ENCODE measurements around the gene NOTCH2. TPM values are rescaled to one million over a fixed set of nuclear protein-coding genes. Genes with fewer than 3 reads are reported as not detected.

The NOTCH2 gene
- total RNA-seq, 1 experiment from 2014 or later: 79.6 TPM

DNA sequence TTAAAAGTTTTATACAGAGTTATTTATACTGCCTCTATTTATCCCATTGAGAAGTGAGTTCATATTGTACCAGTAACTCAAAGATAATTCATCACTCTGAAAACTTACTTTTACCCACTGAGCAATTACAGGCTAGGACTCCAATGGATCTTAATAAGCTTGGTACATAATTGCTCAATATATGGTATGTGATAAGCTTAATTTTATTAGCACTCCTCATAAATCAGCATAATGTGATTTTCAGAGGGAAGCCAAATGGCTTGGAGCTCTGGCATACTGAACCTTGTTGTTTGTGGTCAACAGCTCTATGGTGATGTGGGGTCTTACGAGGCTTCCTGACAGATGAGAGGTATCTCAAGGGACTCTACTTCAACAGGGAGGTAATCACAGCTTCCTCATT, 199.5 kb downstream of the NOTCH2 start:
- BruUV-seq (replicated peaks): no TSS peak
- Mint-ChIP-seq H3K4me1 (ENCODE audit: low read depth, unreplicated experiment) (peaks cover 16% of the 10 kb centered on the region), H3K27ac (ENCODE audit: unreplicated experiment) (no peak overlapping the region), H3K27me3 (ENCODE audit: unreplicated experiment) (no peaks in the 10 kb centered on the region), H3K4me3 (ENCODE audit: low read depth, unreplicated experiment) (no peak overlapping the region), H3K36me3 (ENCODE audit: insufficient read depth, unreplicated experiment) (no peaks in the 10 kb centered on the region), H3K9me3 (ENCODE audit: low read depth, unreplicated experiment) (no peaks in the 10 kb centered on the region)
- CTCF ChIA-PET: interaction anchor here (0.6 to 1.0 kb wide), 2 partner anchors 61 to 79 kb away, joined by 5 to 7 read pairs; no protein-coding TSS in a partner anchor
- TF ChIP-seq CTCF (IDR thresholded peaks at IDR 0.05; ENCODE audit: unreplicated experiment): no peak
- no peak for DNase-seq
- intact Hi-C loops (cut with micrococcal nuclease; ENCODE audit: unreplicated experiment): loop anchor here (5.0 kb wide), 1 partner anchor 128 kb away; no protein-coding TSS in a partner anchor

DNA sequence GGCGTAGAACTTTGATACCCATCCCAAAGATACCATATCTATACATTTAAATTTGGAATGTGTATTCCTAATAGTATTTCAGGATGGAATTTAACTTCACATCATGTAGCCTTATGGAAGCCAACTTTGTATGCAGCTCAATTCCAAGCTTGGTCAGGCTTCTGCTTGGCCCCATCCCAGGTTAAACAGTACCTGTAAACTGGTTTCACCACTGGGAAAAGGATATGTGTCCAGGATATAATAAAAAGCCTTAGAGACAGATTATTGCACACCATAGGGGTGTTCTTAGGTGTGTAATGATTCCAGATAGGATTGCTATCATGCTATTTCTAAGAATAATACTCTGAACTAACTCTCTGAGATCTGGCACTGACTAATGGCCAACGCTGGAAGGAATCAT, 201.3 kb downstream of the NOTCH2 start:
- no peaks in the 10 kb centered on the region for H3K9me3 Mint-ChIP-seq (ENCODE audit: low read depth, unreplicated experiment)
- H3K27ac Mint-ChIP-seq (ENCODE audit: unreplicated experiment): no peak overlapping the region
- TF ChIP-seq CTCF (IDR thresholded peaks at IDR 0.05; ENCODE audit: unreplicated experiment): no peak

DNA sequence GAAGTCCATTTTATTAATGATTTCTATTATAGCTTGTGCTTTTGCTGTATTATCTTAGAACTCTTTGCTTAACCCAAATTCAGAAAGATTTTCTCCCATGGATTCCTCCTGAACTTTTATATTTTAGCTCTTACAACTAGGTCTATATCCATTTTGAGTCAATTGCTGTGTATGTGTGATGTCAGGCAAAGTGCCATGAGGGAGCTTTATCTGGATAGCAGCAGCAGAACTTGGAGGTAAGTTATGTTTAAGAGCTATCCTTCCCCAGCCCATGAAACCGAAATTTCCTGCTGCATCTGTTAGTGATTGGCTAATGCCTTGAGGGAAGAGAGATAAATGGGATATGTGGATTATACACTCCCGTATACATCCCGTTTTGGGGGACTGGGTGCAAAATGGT, 203.0 kb downstream of the NOTCH2 start:
- intact Hi-C loops (cut with micrococcal nuclease; ENCODE audit: unreplicated experiment): loop anchor here (5.0 kb wide), 1 partner anchor 124 kb away; no protein-coding TSS in a partner anchor
- H3K27me3 Mint-ChIP-seq (ENCODE audit: unreplicated experiment): no peaks in the 10 kb centered on the region
- H3K27ac Mint-ChIP-seq (ENCODE audit: unreplicated experiment): no peak overlapping the region
- H3K4me1 Mint-ChIP-seq (ENCODE audit: low read depth, unreplicated experiment): peaks cover 14% of the 10 kb centered on the region
- TF ChIP-seq CTCF (IDR thresholded peaks at IDR 0.05; ENCODE audit: unreplicated experiment): no peak
- no peaks in the 10 kb centered on the region for H3K9me3 Mint-ChIP-seq (ENCODE audit: low read depth, unreplicated experiment)
- no peak for DNase-seq
- CTCF ChIA-PET: interaction anchor here (0.5 kb wide), 1 partner anchor 509 kb away, joined by 3 read pairs; no protein-coding TSS in a partner anchor
- BruUV-seq (replicated peaks): no TSS peak
- H3K36me3 Mint-ChIP-seq (ENCODE audit: insufficient read depth, unreplicated experiment): no peaks in the 10 kb centered on the region
- H3K4me3 Mint-ChIP-seq (ENCODE audit: low read depth, unreplicated experiment): no peak overlapping the region

More for the DNA sequence above, 201.3 kb downstream of the NOTCH2 start:
- no peak for DNase-seq
- Mint-ChIP-seq H3K27me3 (ENCODE audit: unreplicated experiment) (no peaks in the 10 kb centered on the region), H3K36me3 (ENCODE audit: insufficient read depth, unreplicated experiment) (no peaks in the 10 kb centered on the region), H3K4me3 (ENCODE audit: low read depth, unreplicated experiment) (no peak overlapping the region), H3K4me1 (ENCODE audit: low read depth, unreplicated experiment) (peaks cover 16% of the 10 kb centered on the region)
- intact Hi-C loops (cut with micrococcal nuclease; ENCODE audit: unreplicated experiment): loop anchor here (5.0 kb wide), 1 partner anchor 126 kb away; no protein-coding TSS in a partner anchor
- CTCF ChIA-PET: no interaction called here
- BruUV-seq (replicated peaks): no TSS peak

- CTCF ChIA-PET: interaction anchor here (0.5 kb wide), 1 partner anchor 508 kb away, joined by 3 read pairs; no protein-coding TSS in a partner anchor
- H3K27me3 Mint-ChIP-seq (ENCODE audit: unreplicated experiment): no peaks in the 10 kb centered on the region
- no TSS peak for BruUV-seq (replicated peaks)
- DNase-seq: no peak
- no peaks in the 10 kb centered on the region for H3K36me3 Mint-ChIP-seq (ENCODE audit: insufficient read depth, unreplicated experiment)
- H3K4me3 Mint-ChIP-seq (ENCODE audit: low read depth, unreplicated experiment): no peak overlapping the region
- TF ChIP-seq CTCF (IDR thresholded peaks at IDR 0.05; ENCODE audit: unreplicated experiment): no peak
- intact Hi-C loops (cut with micrococcal nuclease; ENCODE audit: unreplicated experiment): loop anchor here (5.0 kb wide), 1 partner anchor 123 kb away; no protein-coding TSS in a partner anchor
- H3K9me3 Mint-ChIP-seq (ENCODE audit: low read depth, unreplicated experiment): no peaks in the 10 kb centered on the region
- H3K4me1 Mint-ChIP-seq (ENCODE audit: low read depth, unreplicated experiment): peaks cover 6% of the 10 kb centered on the region
- no peak overlapping the region for H3K27ac Mint-ChIP-seq (ENCODE audit: unreplicated experiment)
These were observed 203.8 kb downstream of the NOTCH2 start for GRCh38 chr1:119865627-119866026.
